Liver (tissue), 9 donors: ENCODE measurements around the gene CRIP1. TPM values are rescaled to one million over a fixed set of nuclear protein-coding genes. Genes with fewer than 3 reads are reported as not detected.

Experiments
- DNase-seq: peaks from one replicate; pipeline ENCODE4 v3.0.0-alpha.2; 2017; ENCODE audit warnings: low spot score
- H3K27ac ChIP-seq, 2 donors: one replicate each; pipeline ENCODE4 v1.7.0; 2013; ENCODE audit warnings: inconsistent platforms in 2 of 2, low read length in 2 of 2, control low read depth in 1 of 2, low read depth in 1 of 2, mild to moderate bottlenecking in 1 of 2
- H3K27me3 ChIP-seq, 4 donors: one replicate each; pipeline versions ENCODE4 v1.6.1 to v1.7.0; 2013; ENCODE audit warnings: low read length in 3 of 4, inconsistent platforms in 1 of 4, mild to moderate bottlenecking in 1 of 4, moderate library complexity in 1 of 4; ENCODE audit not compliant: control insufficient read depth in 4 of 4, insufficient read depth in 4 of 4
- H3K36me3 ChIP-seq, 4 donors: one replicate each; pipeline versions ENCODE4 v1.6.1 to v1.7.0; 2013; ENCODE audit warnings: low read length in 3 of 4, mild to moderate bottlenecking in 3 of 4, low read depth in 1 of 4, moderate library complexity in 1 of 4; ENCODE audit not compliant: control insufficient read depth in 4 of 4, insufficient read depth in 3 of 4
- H3K4me1 ChIP-seq, 4 donors: one replicate each; pipeline versions ENCODE4 v1.6.1 to v1.7.0; 2013; ENCODE audit warnings: low read length in 3 of 4, mild to moderate bottlenecking in 3 of 4, moderate library complexity in 1 of 4; ENCODE audit not compliant: control insufficient read depth in 4 of 4, insufficient read depth in 4 of 4
- H3K4me3 ChIP-seq, 3 donors: one replicate each; pipeline versions ENCODE4 v1.6.1 to v1.7.0; 2013; ENCODE audit warnings: low read length in 3 of 3, control low read depth in 1 of 3, low read depth in 1 of 3, mild to moderate bottlenecking in 1 of 3
- H3K9ac ChIP-seq, 2 donors: one replicate each; pipeline ENCODE4 v1.7.0; 2013; ENCODE audit warnings: low read length in 2 of 2, mild to moderate bottlenecking in 2 of 2, moderate library complexity in 2 of 2, control low read depth in 1 of 2, low read depth in 1 of 2
- H3K9me3 ChIP-seq, 4 donors: one replicate each; pipeline versions ENCODE4 v1.6.1 to v1.7.0; 2013; ENCODE audit warnings: low read length in 3 of 4; ENCODE audit not compliant: control insufficient read depth in 4 of 4
- EGR1 ChIP-seq, 2 donors: IDR thresholded peaks; 2 replicates each; pipeline ENCODE4 v1.6.1; 2016 to 2018; ENCODE audit warnings: antibody characterized with exemption in 2 of 2, low read depth in 2 of 2
- FOXA1 ChIP-seq: IDR thresholded peaks from 2 replicates; pipeline ENCODE4 v1.6.1; 2016; ENCODE audit warnings: antibody characterized with exemption
- FOXA2 ChIP-seq: IDR thresholded peaks from 2 replicates; pipeline ENCODE4 v1.6.1; 2016; ENCODE audit warnings: antibody characterized with exemption
- GABPA ChIP-seq, 2 donors: IDR thresholded peaks in 1 of 2; conservative IDR thresholded peaks in 1 of 2; 2 replicates each; pipeline ENCODE4 v1.6.1; 2016; ENCODE audit warnings: antibody characterized with exemption in 2 of 2, mild to moderate bottlenecking in 1 of 2, moderate library complexity in 1 of 2
- HNF4A ChIP-seq, 2 donors: conservative IDR thresholded peaks; 2 replicates each; pipeline ENCODE4 v1.6.1; 2016; ENCODE audit warnings: antibody characterized with exemption in 2 of 2, mild to moderate bottlenecking in 2 of 2
- HNF4G ChIP-seq: IDR thresholded peaks from 2 replicates; pipeline ENCODE4 v1.6.1; 2016; ENCODE audit warnings: antibody characterized with exemption
- JUND ChIP-seq, 2 donors: IDR thresholded peaks; 2 replicates each; pipeline ENCODE4 v1.6.1; 2016; ENCODE audit warnings: antibody characterized with exemption in 2 of 2
- NR2F2 ChIP-seq: IDR thresholded peaks from 2 replicates; pipeline ENCODE4 v1.6.1; 2016; ENCODE audit warnings: antibody characterized with exemption
- RAD21 ChIP-seq, 2 donors: IDR thresholded peaks; 2 replicates each; pipeline ENCODE4 v1.6.1; 2016; ENCODE audit warnings: antibody characterized with exemption in 2 of 2, mild to moderate bottlenecking in 2 of 2
- RXRA ChIP-seq, 2 donors: IDR thresholded peaks; 2 replicates each; pipeline ENCODE4 v1.6.1; 2017 to 2018; ENCODE audit warnings: antibody characterized with exemption in 2 of 2, mild to moderate bottlenecking in 1 of 2
- SP1 ChIP-seq: IDR thresholded peaks from 2 replicates; pipeline ENCODE4 v1.6.1; 2018; ENCODE audit warnings: antibody characterized with exemption, mild to moderate bottlenecking
- TAF1 ChIP-seq: conservative IDR thresholded peaks from 2 replicates; pipeline ENCODE4 v1.6.1; 2016; ENCODE audit warnings: antibody characterized with exemption, mild to moderate bottlenecking
- YY1 ChIP-seq: IDR thresholded peaks from 2 replicates; pipeline ENCODE4 v1.6.1; 2016; ENCODE audit warnings: antibody characterized with exemption, mild to moderate bottlenecking
- WGBS: extraction: QIAGEN DNeasy Blood & Tissue Kit; methylation state at CpG from one replicate; pipeline ENCODE4 v1.1.7; 2013; 5-methylcytosine and 5-hydroxymethylcytosine counted together
- polyA plus RNA-seq, 2 donors: library from polyadenylated mRNA; stranded (reverse) in 1 of 2; unstranded in 1 of 2; fragments of 200-250 nt in 1 of 2; fragments of >200 nt in 1 of 2; fragmentation: Nextera tagmentation in 1 of 2; extraction: Ambion mirVana in 1 of 2; gene quantifications; one replicate each; pipeline versions ENCODE4 v1.2.1 to v1.2.3, GENCODE V29; 2013 to 2015
- total RNA-seq, 2 donors: library from RNA; depleted of rRNA; stranded (reverse); fragments of >200 nt; gene quantifications; one replicate each; pipeline ENCODE4 v1.2.3, GENCODE V29; 2014
- TF ChIP-seq, protein P1 (sequence below): IDR thresholded peaks from 2 replicates; pipeline ENCODE4 v1.6.1; 2016; ENCODE audit warnings: antibody characterized with exemption
- TF ChIP-seq, protein P2 (sequence below): IDR thresholded peaks from 2 replicates; pipeline ENCODE4 v1.6.1; 2016; ENCODE audit warnings: antibody characterized with exemption
- TF ChIP-seq, protein P3 (sequence below): IDR thresholded peaks from 2 replicates; pipeline ENCODE4 v1.6.1; 2016; ENCODE audit warnings: antibody characterized with exemption
- TF ChIP-seq, protein P4 (sequence below): IDR thresholded peaks from 2 replicates; pipeline ENCODE4 v1.6.1; 2016; ENCODE audit warnings: antibody characterized with exemption, mild to moderate bottlenecking
- TF ChIP-seq, protein P5 (sequence below): fragments of 150-350 bp; IDR thresholded peaks from 2 replicates; pipeline ENCODE4 v1.5.1; 2017; ENCODE audit warnings: improper control_type of control experiment, low read depth, low read length; ENCODE audit not compliant: missing input control
- donor health status: healthy.
- donor health status: healthy.
- donor health status: healthy.
- donor health status: healthy.
- donor health status: healthy.

The CRIP1 gene
- total and polyA plus RNA-seq, 4 donors: 1.4 to 11.4 (median 3.9) TPM

DNA sequence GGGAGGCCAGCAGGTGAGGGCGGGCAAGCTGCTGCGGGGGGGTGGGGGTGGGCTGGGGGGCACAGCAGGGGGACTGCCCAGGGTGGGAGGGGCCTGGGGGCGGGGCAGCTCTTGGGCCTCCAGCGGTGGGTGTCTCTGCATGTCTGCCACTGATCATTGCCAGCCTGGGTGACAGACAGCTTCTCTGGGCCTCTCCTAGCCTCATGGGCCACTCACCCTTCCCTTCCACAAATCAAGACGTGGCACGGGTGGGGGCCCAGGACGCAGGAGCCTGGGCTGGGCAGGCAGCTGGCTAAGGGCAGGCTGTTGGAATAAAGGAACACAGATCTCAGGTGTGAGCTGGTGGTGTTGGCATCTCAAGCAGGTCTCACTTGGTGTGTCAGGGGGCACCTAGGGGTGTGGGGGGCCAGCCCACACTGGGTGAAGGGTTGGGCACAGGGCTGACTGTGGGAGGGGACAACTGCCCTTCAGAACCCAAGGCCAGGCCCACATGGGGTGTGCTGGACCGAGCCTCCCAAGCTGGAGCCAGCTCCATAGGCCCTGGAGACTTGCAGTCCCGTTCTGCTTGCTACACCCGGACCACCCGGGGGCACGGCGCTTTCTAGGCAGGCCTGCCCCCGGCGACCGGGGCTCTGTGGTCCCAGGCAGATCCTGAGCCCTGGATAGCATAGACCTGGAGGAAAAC is 7.4 kb downstream of the CRIP1 start:
- no peak overlapping the region for H3K4me3 ChIP-seq
- no peak for DNase-seq
- no peak overlapping the region for H3K27ac ChIP-seq
- 93% methylated on average over 16 of the region's 16 CpGs for WGBS
- H3K9ac ChIP-seq: no peak overlapping the region
- H3K27me3 ChIP-seq: no peaks in the 10 kb centered on the region
- H3K4me1 ChIP-seq: peaks cover 17 to 88% (median 65%) of the 10 kb centered on the region in 4 donors
- no peaks in the 10 kb centered on the region for H3K36me3 ChIP-seq
- TF ChIP-seq HNF4G (no peak), FOXA2 (no peak), JUND (IDR thresholded peaks at IDR 0.05) (no peak), HNF4A (conservative IDR thresholded peaks at IDR 0.05) (no peak), NR2F2 (no peak), RXRA (IDR thresholded peaks at IDR 0.05) (no peak), EGR1 (IDR thresholded peaks at IDR 0.05; ENCODE audit: low read depth in 2 of 2) (no peak), SP1 (no peak), TAF1 (no peak), YY1 (no peak), RAD21 (IDR thresholded peaks at IDR 0.05) (no peak), FOXA1 (no peak), GABPA (IDR thresholded peaks at IDR 0.05 in 1 of 2, conservative IDR thresholded peaks at IDR 0.05 in 1 of 2) (no peak)
- TF ChIP-seq, protein P1, sequence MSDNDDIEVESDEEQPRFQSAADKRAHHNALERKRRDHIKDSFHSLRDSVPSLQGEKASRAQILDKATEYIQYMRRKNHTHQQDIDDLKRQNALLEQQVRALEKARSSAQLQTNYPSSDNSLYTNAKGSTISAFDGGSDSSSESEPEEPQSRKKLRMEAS: no peak
- TF ChIP-seq, protein P2, sequence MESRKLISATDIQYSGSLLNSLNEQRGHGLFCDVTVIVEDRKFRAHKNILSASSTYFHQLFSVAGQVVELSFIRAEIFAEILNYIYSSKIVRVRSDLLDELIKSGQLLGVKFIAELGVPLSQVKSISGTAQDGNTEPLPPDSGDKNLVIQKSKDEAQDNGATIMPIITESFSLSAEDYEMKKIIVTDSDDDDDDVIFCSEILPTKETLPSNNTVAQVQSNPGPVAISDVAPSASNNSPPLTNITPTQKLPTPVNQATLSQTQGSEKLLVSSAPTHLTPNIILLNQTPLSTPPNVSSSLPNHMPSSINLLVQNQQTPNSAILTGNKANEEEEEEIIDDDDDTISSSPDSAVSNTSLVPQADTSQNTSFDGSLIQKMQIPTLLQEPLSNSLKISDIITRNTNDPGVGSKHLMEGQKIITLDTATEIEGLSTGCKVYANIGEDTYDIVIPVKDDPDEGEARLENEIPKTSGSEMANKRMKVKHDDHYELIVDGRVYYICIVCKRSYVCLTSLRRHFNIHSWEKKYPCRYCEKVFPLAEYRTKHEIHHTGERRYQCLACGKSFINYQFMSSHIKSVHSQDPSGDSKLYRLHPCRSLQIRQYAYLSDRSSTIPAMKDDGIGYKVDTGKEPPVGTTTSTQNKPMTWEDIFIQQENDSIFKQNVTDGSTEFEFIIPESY: no peak
- TF ChIP-seq, protein P3, sequence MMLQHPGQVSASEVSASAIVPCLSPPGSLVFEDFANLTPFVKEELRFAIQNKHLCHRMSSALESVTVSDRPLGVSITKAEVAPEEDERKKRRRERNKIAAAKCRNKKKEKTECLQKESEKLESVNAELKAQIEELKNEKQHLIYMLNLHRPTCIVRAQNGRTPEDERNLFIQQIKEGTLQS: no peak
- TF ChIP-seq, protein P4, sequence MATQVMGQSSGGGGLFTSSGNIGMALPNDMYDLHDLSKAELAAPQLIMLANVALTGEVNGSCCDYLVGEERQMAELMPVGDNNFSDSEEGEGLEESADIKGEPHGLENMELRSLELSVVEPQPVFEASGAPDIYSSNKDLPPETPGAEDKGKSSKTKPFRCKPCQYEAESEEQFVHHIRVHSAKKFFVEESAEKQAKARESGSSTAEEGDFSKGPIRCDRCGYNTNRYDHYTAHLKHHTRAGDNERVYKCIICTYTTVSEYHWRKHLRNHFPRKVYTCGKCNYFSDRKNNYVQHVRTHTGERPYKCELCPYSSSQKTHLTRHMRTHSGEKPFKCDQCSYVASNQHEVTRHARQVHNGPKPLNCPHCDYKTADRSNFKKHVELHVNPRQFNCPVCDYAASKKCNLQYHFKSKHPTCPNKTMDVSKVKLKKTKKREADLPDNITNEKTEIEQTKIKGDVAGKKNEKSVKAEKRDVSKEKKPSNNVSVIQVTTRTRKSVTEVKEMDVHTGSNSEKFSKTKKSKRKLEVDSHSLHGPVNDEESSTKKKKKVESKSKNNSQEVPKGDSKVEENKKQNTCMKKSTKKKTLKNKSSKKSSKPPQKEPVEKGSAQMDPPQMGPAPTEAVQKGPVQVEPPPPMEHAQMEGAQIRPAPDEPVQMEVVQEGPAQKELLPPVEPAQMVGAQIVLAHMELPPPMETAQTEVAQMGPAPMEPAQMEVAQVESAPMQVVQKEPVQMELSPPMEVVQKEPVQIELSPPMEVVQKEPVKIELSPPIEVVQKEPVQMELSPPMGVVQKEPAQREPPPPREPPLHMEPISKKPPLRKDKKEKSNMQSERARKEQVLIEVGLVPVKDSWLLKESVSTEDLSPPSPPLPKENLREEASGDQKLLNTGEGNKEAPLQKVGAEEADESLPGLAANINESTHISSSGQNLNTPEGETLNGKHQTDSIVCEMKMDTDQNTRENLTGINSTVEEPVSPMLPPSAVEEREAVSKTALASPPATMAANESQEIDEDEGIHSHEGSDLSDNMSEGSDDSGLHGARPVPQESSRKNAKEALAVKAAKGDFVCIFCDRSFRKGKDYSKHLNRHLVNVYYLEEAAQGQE: no peak
- TF ChIP-seq, protein P5, sequence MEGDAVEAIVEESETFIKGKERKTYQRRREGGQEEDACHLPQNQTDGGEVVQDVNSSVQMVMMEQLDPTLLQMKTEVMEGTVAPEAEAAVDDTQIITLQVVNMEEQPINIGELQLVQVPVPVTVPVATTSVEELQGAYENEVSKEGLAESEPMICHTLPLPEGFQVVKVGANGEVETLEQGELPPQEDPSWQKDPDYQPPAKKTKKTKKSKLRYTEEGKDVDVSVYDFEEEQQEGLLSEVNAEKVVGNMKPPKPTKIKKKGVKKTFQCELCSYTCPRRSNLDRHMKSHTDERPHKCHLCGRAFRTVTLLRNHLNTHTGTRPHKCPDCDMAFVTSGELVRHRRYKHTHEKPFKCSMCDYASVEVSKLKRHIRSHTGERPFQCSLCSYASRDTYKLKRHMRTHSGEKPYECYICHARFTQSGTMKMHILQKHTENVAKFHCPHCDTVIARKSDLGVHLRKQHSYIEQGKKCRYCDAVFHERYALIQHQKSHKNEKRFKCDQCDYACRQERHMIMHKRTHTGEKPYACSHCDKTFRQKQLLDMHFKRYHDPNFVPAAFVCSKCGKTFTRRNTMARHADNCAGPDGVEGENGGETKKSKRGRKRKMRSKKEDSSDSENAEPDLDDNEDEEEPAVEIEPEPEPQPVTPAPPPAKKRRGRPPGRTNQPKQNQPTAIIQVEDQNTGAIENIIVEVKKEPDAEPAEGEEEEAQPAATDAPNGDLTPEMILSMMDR: no peak
- no peaks in the 10 kb centered on the region for H3K9me3 ChIP-seq
